IgD-negative memory B cell (primary cell): ENCODE measurements around the gene BMPR1A. TPM values are rescaled to one million over a fixed set of nuclear protein-coding genes. Genes with fewer than 3 reads are reported as not detected.

Experiments
- H3K27ac Mint-ChIP-seq, 3 donors: one replicate each; pipeline ENCODE4 v1.8.0; 2020 to 2022; ENCODE audit warnings: mild to moderate bottlenecking in 3 of 3, mixed read lengths in 3 of 3, moderate library complexity in 1 of 3
- H3K27me3 Mint-ChIP-seq: one replicate; pipeline ENCODE4 v1.8.0; 2021; ENCODE audit warnings: mixed read lengths
- H3K36me3 Mint-ChIP-seq: one replicate; pipeline ENCODE4 v1.8.0; 2020; ENCODE audit warnings: mild to moderate bottlenecking, mixed read lengths
- H3K4me1 Mint-ChIP-seq, 3 donors: one replicate each; pipeline ENCODE4 v1.8.0; 2020 to 2022; ENCODE audit warnings: mixed read lengths in 3 of 3, mild to moderate bottlenecking in 1 of 3
- H3K4me3 Mint-ChIP-seq, 4 donors: one replicate each; pipeline ENCODE4 v1.8.0; 2020 to 2022; ENCODE audit warnings: mild to moderate bottlenecking in 4 of 4, mixed read lengths in 4 of 4, moderate library complexity in 3 of 4
- H3K9me3 Mint-ChIP-seq, 3 donors: one replicate each; pipeline ENCODE4 v1.8.0; 2020 to 2021; ENCODE audit warnings: mixed read lengths in 3 of 3, mild to moderate bottlenecking in 1 of 3
- polyA plus RNA-seq: library from polyadenylated mRNA; unstranded; fragments of 300-500 nt; fragmentation: Illumina TruSeq; gene quantifications from one replicate; pipeline ENCODE4 v1.2.3, GENCODE V29; 2021

Gene BMPR1A
- polyA plus RNA-seq, 1 donor from 2014 or later, result 5.0 TPM

GRCh38 chr10:86768412-86769062 lies 12.1 kb downstream of the BMPR1A start:
- H3K4me3 Mint-ChIP-seq, result no peak overlapping the region
- no peaks in the 10 kb centered on the region for H3K9me3 Mint-ChIP-seq
- H3K4me1 Mint-ChIP-seq, result peaks cover 7 to 26% (median 9%) of the 10 kb centered on the region in 3 donors
- H3K27me3 Mint-ChIP-seq, result no peaks in the 10 kb centered on the region
- no peak overlapping the region for H3K27ac Mint-ChIP-seq
- no peaks in the 10 kb centered on the region for H3K36me3 Mint-ChIP-seq

- Mint-ChIP-seq H3K27me3 (no peaks in the 10 kb centered on the region), H3K36me3 (no peaks in the 10 kb centered on the region), H3K4me3 (no peak overlapping the region), H3K4me1 (peaks cover 4 to 26% (median 9%) of the 10 kb centered on the region in 3 donors), H3K27ac (no peak overlapping the region), H3K9me3 (no peaks in the 10 kb centered on the region)
These were observed 13.6 kb downstream of the BMPR1A start for GRCh38 chr10:86769991-86770390.

DNA sequence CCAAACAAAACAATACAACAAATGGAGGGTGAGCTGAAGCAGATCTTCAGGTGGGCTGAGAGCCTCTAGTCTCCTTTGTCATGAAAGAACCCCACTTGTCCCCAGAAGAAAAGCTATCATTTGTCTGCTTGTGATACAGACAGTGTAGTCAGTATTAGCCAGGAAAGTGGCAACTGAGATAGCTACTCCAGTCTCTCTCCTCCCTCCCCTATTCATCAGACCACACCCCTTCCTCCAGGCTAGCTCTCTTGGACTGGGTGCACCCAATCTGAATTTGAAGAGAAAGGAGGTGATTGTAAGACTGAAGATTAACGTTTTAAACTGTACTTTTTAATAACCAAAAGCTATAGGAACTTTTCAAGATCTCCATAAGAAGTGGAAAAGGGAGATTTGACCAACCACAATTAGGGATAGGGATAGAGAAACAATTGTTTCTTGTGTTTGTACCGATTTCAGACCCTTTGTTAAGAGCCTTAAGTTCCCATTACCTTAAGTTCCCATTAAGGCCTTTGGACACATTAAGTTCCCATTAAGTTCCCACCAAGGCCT lies 14.1 kb downstream of the BMPR1A start:
- H3K27ac Mint-ChIP-seq, result no peak overlapping the region
- H3K4me1 Mint-ChIP-seq, result peaks cover 4 to 27% (median 7%) of the 10 kb centered on the region in 3 donors
- H3K4me3 Mint-ChIP-seq, result no peak overlapping the region
- H3K27me3 Mint-ChIP-seq, result no peaks in the 10 kb centered on the region
- no peaks in the 10 kb centered on the region for H3K36me3 Mint-ChIP-seq
- H3K9me3 Mint-ChIP-seq, result no peaks in the 10 kb centered on the region

DNA sequence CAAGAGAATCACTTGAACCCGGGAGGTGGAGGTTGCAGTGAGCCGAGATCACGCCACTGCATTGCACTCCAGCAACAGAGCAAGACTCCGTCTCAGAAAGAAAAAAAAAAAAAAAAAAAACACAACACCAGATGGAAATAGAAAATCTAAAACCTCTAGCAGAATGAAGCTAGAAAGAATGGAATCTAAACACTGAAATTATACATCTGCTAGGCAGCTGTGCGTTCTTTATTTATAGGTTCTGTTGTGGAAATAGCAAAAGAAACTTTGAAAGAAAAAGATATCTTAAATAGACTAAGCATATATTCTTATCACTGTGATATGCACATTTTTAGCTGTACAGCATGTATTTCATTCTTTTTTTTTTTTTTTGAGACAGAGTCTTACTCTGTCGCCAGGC lies 17.1 kb downstream of the BMPR1A start:
- Mint-ChIP-seq H3K4me1 (peaks cover 4 to 28% (median 9%) of the 10 kb centered on the region in 3 donors), H3K9me3 (no peaks in the 10 kb centered on the region), H3K4me3 (no peak overlapping the region), H3K27me3 (no peaks in the 10 kb centered on the region), H3K27ac (no peak overlapping the region), H3K36me3 (peaks cover 4% of the 10 kb centered on the region)

DNA sequence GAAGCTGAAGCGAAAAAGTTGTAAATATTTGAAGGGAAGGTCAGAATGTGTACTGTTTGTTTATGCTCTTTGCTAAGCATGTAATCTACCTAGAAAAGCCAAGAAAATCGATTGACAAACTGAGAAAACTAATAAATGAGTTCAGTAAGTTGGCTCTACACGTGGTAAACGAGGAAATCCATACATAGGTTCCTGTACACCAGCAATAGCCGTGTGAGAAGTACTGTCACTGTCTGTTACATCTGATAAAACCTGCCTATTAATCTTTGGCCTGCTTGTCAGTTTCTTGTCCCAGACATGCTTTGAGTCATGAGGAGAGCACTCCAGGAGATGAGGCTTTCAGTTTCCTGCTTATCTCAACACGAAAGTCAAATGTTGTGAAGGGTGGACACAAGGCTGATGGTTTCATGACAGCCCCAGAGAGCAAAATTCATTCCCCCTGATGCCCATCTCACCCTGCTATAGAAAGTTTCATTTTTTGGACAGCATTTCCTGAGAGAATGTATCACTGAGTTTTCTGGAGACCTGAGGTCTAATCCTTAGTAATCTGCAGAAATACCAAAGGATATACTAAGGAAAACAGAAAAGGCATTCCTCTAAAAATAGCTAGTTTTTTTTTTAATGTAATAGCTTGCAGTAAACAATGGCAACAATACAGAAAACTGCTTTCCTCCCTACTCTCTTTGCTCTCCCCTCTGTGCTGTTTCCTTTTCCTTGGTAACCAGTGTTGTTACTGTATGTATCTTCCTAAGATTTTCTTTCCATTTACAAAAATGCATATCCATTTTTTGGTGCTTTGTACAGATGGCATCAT lies 18.8 kb downstream of the BMPR1A start:
- Mint-ChIP-seq H3K4me3 (no peak overlapping the region), H3K36me3 (peaks cover 6% of the 10 kb centered on the region), H3K4me1 (peaks cover 10 to 21% (median 13%) of the 10 kb centered on the region in 3 donors), H3K27me3 (no peaks in the 10 kb centered on the region), H3K27ac (peak overlapping the region in 1 of 3 donors; percentile 48), H3K9me3 (peaks cover 0 to 4% (median 0%) of the 10 kb centered on the region in 3 donors)

DNA sequence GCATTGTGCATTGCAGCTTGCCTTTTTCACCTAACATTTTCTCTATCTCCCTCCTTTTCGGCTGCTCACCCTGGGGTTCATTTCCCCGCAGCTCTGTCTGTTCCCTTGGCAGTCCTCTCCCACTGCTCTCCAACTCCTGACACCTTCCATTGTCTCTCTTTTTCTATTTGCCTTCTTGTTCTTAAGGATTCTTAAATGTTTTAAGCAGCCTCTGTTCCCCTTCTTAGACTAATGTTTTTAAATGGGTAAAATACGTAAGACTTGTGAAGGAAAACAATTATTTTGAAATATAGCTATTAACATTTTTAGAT lies 19.4 kb downstream of the BMPR1A start:
- Mint-ChIP-seq H3K36me3 (peaks cover 6% of the 10 kb centered on the region), H3K9me3 (peaks cover 0 to 4% (median 0%) of the 10 kb centered on the region in 3 donors), H3K27me3 (no peaks in the 10 kb centered on the region), H3K4me1 (peaks cover 9 to 16% (median 10%) of the 10 kb centered on the region in 3 donors), H3K27ac (peak overlapping the region in 1 of 3 donors; percentile 34), H3K4me3 (no peak overlapping the region)

DNA sequence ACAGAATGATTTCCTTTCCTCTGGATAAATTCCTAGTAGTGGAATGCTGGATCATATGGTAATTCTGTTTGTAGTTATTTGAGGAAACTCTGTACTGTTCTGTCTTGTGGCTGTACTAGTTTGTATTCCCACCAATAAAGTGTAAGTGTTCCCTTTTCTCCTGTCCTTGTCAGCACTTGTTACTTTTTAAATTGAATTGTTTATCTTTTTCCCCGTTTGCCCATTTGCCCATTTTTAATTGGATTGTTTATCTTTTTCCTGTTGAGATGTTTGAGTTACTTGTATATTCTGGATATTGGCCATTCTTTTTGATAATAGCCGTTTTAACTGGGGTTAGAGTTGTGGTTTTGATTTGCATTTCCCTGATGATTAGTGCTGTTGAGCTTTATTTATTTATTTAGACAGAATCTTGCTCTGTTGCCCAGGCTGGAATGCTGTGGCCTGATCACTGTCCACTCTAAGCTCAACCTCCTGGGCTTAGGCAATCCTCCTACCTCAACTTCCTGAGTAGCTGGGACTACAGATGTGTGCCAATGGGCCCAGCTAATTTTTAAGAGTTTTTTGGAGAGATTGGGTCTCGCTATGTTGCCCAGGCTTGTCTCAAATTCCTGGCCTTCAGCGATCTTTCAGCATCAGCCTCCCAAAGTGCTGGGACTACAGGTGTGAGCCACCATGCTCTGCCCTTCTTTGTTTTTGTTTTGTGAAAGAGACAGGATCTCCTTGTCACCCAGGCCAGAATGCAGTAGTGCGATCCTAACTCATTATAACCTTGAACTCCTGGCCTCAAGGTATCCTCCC lies 23.0 kb downstream of the BMPR1A start:
- Mint-ChIP-seq H3K4me3 (peak overlapping the region in 1 of 4 donors; percentile 38), H3K27ac (no peak overlapping the region), H3K36me3 (peaks cover 6% of the 10 kb centered on the region), H3K9me3 (peaks cover 0 to 4% (median 2%) of the 10 kb centered on the region in 3 donors), H3K4me1 (peaks cover 12 to 30% (median 16%) of the 10 kb centered on the region in 3 donors), H3K27me3 (no peaks in the 10 kb centered on the region)

GRCh38 chr10:86782701-86783418 lies 26.4 kb downstream of the BMPR1A start:
- Mint-ChIP-seq H3K36me3 (peaks cover 11% of the 10 kb centered on the region), H3K4me3 (no peak overlapping the region), H3K27ac (peak overlapping the region in 1 of 3 donors; percentile 18), H3K9me3 (peaks cover 0 to 4% (median 2%) of the 10 kb centered on the region in 3 donors), H3K4me1 (peaks cover 12 to 21% (median 17%) of the 10 kb centered on the region in 3 donors), H3K27me3 (no peaks in the 10 kb centered on the region)

DNA sequence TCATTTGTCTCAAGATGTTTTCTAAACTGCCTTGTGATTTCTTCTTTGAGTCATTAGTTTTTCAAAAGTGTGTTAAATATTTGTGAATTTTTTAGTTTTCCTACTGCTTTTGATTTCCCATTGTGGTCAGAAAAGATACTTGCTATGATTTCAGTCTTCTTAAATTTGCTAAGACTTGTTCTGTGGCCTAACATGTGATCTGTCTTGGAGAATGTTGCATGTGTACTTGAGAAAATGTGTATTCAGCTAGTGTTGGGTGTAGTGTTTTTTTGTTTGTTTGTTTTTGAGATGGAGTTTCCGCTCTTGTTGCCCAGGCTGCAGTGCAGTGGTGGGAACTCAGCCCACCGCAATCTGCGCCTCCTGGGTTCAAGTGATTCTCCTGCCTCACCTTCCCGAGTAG lies 28.6 kb downstream of the BMPR1A start:
- Mint-ChIP-seq H3K27me3 (no peaks in the 10 kb centered on the region), H3K9me3 (peaks cover 0 to 2% (median 2%) of the 10 kb centered on the region in 3 donors), H3K36me3 (peaks cover 7% of the 10 kb centered on the region), H3K4me1 (peaks cover 7 to 16% (median 14%) of the 10 kb centered on the region in 3 donors), H3K27ac (peak overlapping the region in 1 of 3 donors; percentile 68), H3K4me3 (no peak overlapping the region)

DNA sequence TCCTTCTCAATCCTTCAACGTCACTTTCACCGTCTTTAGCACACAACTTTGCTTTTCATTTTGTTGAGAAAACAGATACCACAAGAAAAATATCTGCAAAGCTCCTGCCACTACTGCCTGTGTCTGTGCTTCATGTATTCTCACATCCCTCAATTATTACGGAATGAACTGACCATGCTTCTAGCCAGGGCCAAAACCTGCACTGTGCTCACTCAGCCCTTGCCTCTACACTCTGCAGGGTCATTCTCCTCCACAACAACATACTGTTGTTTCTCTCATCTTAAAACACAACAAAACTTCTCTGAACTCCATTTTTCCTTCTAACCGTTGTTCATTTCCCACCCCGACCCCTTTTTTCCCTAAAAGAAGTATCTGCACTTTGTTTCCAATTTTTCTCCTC lies 29.5 kb downstream of the BMPR1A start:
- Mint-ChIP-seq H3K36me3 (peaks cover 9% of the 10 kb centered on the region), H3K27me3 (no peaks in the 10 kb centered on the region), H3K4me3 (no peak overlapping the region), H3K9me3 (peaks cover 0 to 2% (median 0%) of the 10 kb centered on the region in 3 donors), H3K4me1 (peaks cover 9 to 16% (median 12%) of the 10 kb centered on the region in 3 donors), H3K27ac (no peak overlapping the region)

DNA sequence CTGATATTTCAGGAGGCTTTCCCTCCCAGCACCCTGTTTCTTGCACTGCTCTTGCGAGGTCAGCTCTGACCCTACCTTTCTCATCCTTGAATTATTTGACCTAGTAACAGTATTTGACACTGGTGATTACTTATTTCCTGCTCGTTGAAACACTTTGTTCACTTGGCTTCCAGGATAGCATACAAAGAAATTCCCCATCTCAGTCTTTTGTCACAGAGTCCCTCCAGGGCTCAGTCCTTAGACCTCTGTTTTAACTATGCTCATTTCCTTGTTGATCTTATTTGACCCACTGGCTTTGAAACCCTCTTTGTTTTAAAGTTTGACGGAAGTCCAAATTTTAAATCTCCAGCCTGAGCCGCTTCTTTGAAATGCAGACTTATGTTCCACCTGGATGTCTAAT lies 29.9 kb downstream of the BMPR1A start:
- Mint-ChIP-seq H3K4me3 (no peak overlapping the region), H3K36me3 (peaks cover 9% of the 10 kb centered on the region), H3K4me1 (peaks cover 9 to 13% (median 12%) of the 10 kb centered on the region in 3 donors), H3K27me3 (no peaks in the 10 kb centered on the region), H3K27ac (no peak overlapping the region), H3K9me3 (no peaks in the 10 kb centered on the region)

DNA sequence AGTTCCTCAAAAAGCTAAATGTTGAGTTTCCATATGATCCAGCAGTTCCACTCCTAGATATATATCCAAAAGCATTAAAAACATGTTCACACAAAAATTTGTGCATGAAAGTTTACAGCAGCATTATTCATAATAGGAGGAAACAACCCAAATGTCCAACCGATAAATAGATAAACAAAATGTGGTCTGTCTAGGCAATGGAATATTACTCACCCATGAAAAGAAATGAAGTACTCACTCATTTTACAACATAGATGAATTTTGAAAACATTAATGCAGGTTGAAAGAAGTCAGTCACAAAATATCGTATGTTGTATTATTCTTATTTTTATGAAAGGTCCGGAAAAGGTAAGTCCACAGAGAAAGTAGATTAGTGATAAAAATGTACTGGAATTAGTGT lies 34.0 kb downstream of the BMPR1A start:
- no peaks in the 10 kb centered on the region for H3K27me3 Mint-ChIP-seq
- H3K27ac Mint-ChIP-seq, result peak overlapping the region in 2 of 3 donors; percentile 5 to 24
- H3K9me3 Mint-ChIP-seq, result no peaks in the 10 kb centered on the region
- peaks cover 0 to 4% (median 3%) of the 10 kb centered on the region in 3 donors for H3K4me1 Mint-ChIP-seq
- H3K36me3 Mint-ChIP-seq, result peaks cover 12% of the 10 kb centered on the region
- peak overlapping the region in 1 of 4 donors; percentile 53 for H3K4me3 Mint-ChIP-seq

DNA sequence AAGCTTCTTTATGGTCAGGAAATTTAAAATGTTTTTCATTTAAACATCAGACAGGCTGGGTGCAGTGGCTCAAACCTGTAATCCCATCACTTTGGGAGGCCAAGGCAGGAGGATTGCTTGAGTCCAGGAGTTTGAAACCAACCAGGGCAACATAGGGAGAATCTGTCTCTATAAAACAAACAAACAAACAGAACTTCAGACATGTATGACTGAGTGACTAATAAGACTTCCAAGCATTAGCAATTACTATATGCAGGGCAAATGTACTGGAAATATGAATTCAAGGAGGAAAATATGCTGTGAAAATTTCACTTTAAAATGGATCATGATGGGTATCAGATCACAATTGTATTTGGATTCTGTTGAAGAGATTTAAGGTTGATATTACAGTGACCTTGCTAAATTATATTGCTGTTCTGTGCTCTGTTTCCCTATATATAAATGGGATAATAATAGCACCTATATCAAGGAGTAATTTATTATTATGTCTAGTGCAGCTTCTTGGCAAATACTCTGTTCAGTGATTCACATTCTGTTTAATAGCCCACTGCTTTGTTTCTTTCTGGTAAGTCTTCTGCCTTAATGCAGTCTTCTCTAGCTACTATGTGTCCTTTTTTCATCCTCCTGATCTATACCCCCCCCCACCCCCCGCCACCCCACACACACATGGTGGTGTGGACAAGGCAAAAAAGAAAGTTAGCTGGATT lies 36.2 kb downstream of the BMPR1A start:
- peaks cover 0 to 3% (median 3%) of the 10 kb centered on the region in 3 donors for H3K4me1 Mint-ChIP-seq
- no peak overlapping the region for H3K4me3 Mint-ChIP-seq
- H3K27ac Mint-ChIP-seq, result peak overlapping the region in 1 of 3 donors; percentile 78
- H3K27me3 Mint-ChIP-seq, result no peaks in the 10 kb centered on the region
- no peaks in the 10 kb centered on the region for H3K9me3 Mint-ChIP-seq
- H3K36me3 Mint-ChIP-seq, result peaks cover 11% of the 10 kb centered on the region

DNA sequence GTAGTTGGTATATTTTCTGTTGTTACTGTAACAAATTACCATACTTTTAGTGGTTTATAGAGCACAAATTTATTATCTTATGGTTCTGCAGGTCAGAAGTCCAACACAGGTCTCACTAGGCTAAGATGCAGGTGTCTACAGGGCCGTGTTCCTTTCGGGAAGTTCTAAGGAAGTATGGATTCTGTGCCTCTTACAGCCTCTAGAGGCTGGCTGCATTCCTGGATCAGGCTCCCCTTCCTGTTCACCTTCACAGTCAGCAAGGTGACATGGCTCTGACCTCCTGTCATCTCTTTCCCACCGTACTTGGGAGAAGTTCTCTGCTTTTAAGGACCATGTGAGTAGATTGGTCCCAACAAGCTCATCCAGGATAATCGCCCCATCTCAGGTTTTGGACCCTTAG lies 37.3 kb downstream of the BMPR1A start:
- Mint-ChIP-seq H3K4me1 (peaks cover 4 to 7% (median 6%) of the 10 kb centered on the region in 3 donors), H3K9me3 (no peaks in the 10 kb centered on the region), H3K4me3 (no peak overlapping the region), H3K27me3 (no peaks in the 10 kb centered on the region), H3K36me3 (peaks cover 8% of the 10 kb centered on the region), H3K27ac (no peak overlapping the region)
